Stomach smooth muscle (tissue), 2 donors: ENCODE results near the gene PLEKHA5.

ENCODE experiments used
- H3K27ac ChIP-seq: one replicate; pipeline ENCODE4 v1.7.0; 2013; ENCODE audit warnings: mild to moderate bottlenecking, low read length, inconsistent platforms
- H3K27me3 ChIP-seq, 2 donors: one replicate each; pipeline ENCODE4 v1.7.0; 2013; ENCODE audit warnings: low read length in 2 of 2; ENCODE audit not compliant: insufficient read depth in 2 of 2, control insufficient read depth in 1 of 2
- H3K36me3 ChIP-seq, 2 donors: one replicate each; pipeline ENCODE4 v1.7.0; 2013; ENCODE audit warnings: low read length in 2 of 2; ENCODE audit not compliant: control insufficient read depth in 2 of 2, insufficient read depth in 2 of 2
- H3K4me1 ChIP-seq: one replicate; pipeline ENCODE4 v1.7.0; 2013; ENCODE audit warnings: low read length; ENCODE audit not compliant: control insufficient read depth, insufficient read depth
- H3K4me3 ChIP-seq, 2 donors: one replicate each; pipeline ENCODE4 v1.7.0; 2013; ENCODE audit warnings: low read length in 2 of 2
- H3K9ac ChIP-seq, 2 donors: one replicate each; pipeline ENCODE4 v1.7.0; 2013; ENCODE audit warnings: low read length in 2 of 2, mild to moderate bottlenecking in 1 of 2
- H3K9me3 ChIP-seq, 2 donors: one replicate each; pipeline ENCODE4 v1.7.0; 2013; ENCODE audit warnings: low read length in 2 of 2; ENCODE audit not compliant: control insufficient read depth in 2 of 2
- donor health status: healthy.
- donor health status: Pancreatic carcinoma.

PLEKHA5 gene

DNA sequence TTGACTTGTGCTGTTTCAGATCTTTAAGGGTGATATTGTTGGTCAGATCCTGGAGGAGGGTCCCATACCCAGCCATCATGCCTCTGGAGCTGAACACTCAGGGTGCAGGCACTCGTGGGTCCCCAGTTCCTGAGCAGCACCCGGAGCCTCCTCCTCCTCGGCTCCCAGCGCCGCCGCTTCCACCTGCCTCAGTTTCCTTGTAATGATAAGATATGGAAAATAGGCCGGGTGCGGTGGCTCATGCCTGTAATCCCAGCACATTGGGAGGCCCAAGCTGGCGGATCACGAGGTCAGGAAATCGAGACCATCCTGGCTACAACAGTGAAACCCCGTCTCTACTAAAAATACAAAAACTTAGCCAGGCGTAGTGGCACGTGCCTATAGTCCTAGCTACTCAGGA is 289.6 kb downstream of the PLEKHA5 start:
- H3K9me3 ChIP-seq: no peaks in the 10 kb centered on the region
- H3K27ac ChIP-seq: no peak overlapping the region
- no peaks in the 10 kb centered on the region for H3K4me1 ChIP-seq
- H3K27me3 ChIP-seq: no peaks in the 10 kb centered on the region
- no peak overlapping the region for H3K4me3 ChIP-seq
- H3K9ac ChIP-seq: no peak overlapping the region
- no peaks in the 10 kb centered on the region for H3K36me3 ChIP-seq

- H3K9me3 ChIP-seq: peaks cover 0 to 6% of the 10 kb centered on the region in 2 donors
- H3K27me3 ChIP-seq: no peaks in the 10 kb centered on the region
- H3K4me3 ChIP-seq: no peak overlapping the region
- H3K36me3 ChIP-seq: no peaks in the 10 kb centered on the region
- no peaks in the 10 kb centered on the region for H3K4me1 ChIP-seq
- H3K9ac ChIP-seq: no peak overlapping the region
- H3K27ac ChIP-seq: no peak overlapping the region
Measured at GRCh38 chr12:19421503-19422282, 292.2 kb downstream of the PLEKHA5 start.

GRCh38 chr12:19423166-19423930 is 293.8 kb downstream of the PLEKHA5 start:
- H3K27ac ChIP-seq: no peak overlapping the region
- no peaks in the 10 kb centered on the region for H3K27me3 ChIP-seq
- peaks cover 0 to 6% of the 10 kb centered on the region in 2 donors for H3K9me3 ChIP-seq
- no peak overlapping the region for H3K9ac ChIP-seq
- no peak overlapping the region for H3K4me3 ChIP-seq
- no peaks in the 10 kb centered on the region for H3K36me3 ChIP-seq
- H3K4me1 ChIP-seq: no peaks in the 10 kb centered on the region
